Measurements from ENCODE around the gene YIF1B.

YIF1B gene

GRCh38 chr19:38284422-38284821 is 31.3 kb downstream of the YIF1B start:
- Histone ChIP-seq H3K4me2 (ENCODE audit: insufficient read depth, low read length, poor library complexity, severe bottlenecking) (no peak overlapping the region), H4K8ac (ENCODE audit: low read depth, low read length) (no peak overlapping the region), H3K79me1 (ENCODE audit: low read depth, low read length) (no peaks in the 10 kb centered on the region), H2BK12ac (ENCODE audit: low read length) (no peak overlapping the region), H4K91ac (ENCODE audit: low read depth, low read length, poor library complexity) (no peak overlapping the region), H3K4me3 (ENCODE audit: low read length in 2 of 2) (no peak overlapping the region), H3K9ac (ENCODE audit: low read depth, low read length, poor library complexity) (no peak overlapping the region), H3K4ac (ENCODE audit: low read length) (no peak overlapping the region), H2AK5ac (ENCODE audit: low read depth, low read length) (no peak overlapping the region), H3K9me3 (replicated peaks in 1 of 2; ENCODE audit: control insufficient read depth in 2 of 2, insufficient read depth in 1 of 2, low read depth in 1 of 2, low read length in 2 of 2) (no peaks in the 10 kb centered on the region), H3K36me3 (replicated peaks in 1 of 2; ENCODE audit: control insufficient read depth in 2 of 2, insufficient read depth in 2 of 2, low read length in 2 of 2) (no peaks in the 10 kb centered on the region), H2AFZ (ENCODE audit: low read length) (peak overlapping the region; percentile 79), H3K23ac (ENCODE audit: low read depth, low read length, poor library complexity) (no peak overlapping the region), H2BK15ac (ENCODE audit: low read length) (no peak overlapping the region), H3K18ac (ENCODE audit: low read length) (no peak overlapping the region), H3K14ac (ENCODE audit: low read length) (no peak overlapping the region), H2BK120ac (ENCODE audit: low read depth, low read length) (no peak overlapping the region), H3K4me1 (ENCODE audit: control insufficient read depth in 2 of 2, insufficient read depth in 1 of 2, low read depth in 1 of 2, low read length in 2 of 2) (peaks cover 10 to 13% of the 10 kb centered on the region in 2 donors), H2BK5ac (ENCODE audit: low read length) (no peak overlapping the region), H3K27me3 (ENCODE audit: control insufficient read depth in 3 of 3, insufficient read depth in 3 of 3, low read depth in 1 of 3, low read length in 3 of 3) (no peaks in the 10 kb centered on the region), H3K27ac (replicated peaks; ENCODE audit: low read length) (no peak overlapping the region)
- WGBS, 2 donors (ENCODE audit: extremely low coverage in 2 of 2, insufficient read length in 2 of 2, insufficient replicate concordance in 1 of 2): no CpG with 5 or more reads among the region's 7 CpGs
- no peak for DNase-seq (ENCODE audit: low spot score)

- no peak overlapping the region for H3K9ac ChIP-seq (ENCODE audit: low read depth, low read length, poor library complexity)
- H4K91ac ChIP-seq (ENCODE audit: low read depth, low read length, poor library complexity): no peak overlapping the region
- no peak overlapping the region for H3K4me3 ChIP-seq (ENCODE audit: low read length in 2 of 2)
- no peaks in the 10 kb centered on the region for H3K79me1 ChIP-seq (ENCODE audit: low read depth, low read length)
- no CpG with 5 or more reads among the region's 8 CpGs for WGBS, 2 donors (ENCODE audit: extremely low coverage in 2 of 2, insufficient read length in 2 of 2, insufficient replicate concordance in 1 of 2)
- no peak overlapping the region for H4K8ac ChIP-seq (ENCODE audit: low read depth, low read length)
- H2BK15ac ChIP-seq (ENCODE audit: low read length): peak overlapping the region; percentile 60
- DNase-seq (ENCODE audit: low spot score): no peak
- H3K4me2 ChIP-seq (ENCODE audit: insufficient read depth, low read length, poor library complexity, severe bottlenecking): no peak overlapping the region
- no peak overlapping the region for H2BK120ac ChIP-seq (ENCODE audit: low read depth, low read length)
- no peak overlapping the region for H3K18ac ChIP-seq (ENCODE audit: low read length)
- peak overlapping the region; percentile 69 for H2AK5ac ChIP-seq (ENCODE audit: low read depth, low read length)
- peak overlapping the region; percentile 16 for H2BK12ac ChIP-seq (ENCODE audit: low read length)
- H3K9me3 ChIP-seq (replicated peaks in 1 of 2; ENCODE audit: control insufficient read depth in 2 of 2, insufficient read depth in 1 of 2, low read depth in 1 of 2, low read length in 2 of 2): no peaks in the 10 kb centered on the region
- H3K4me1 ChIP-seq (ENCODE audit: control insufficient read depth in 2 of 2, insufficient read depth in 1 of 2, low read depth in 1 of 2, low read length in 2 of 2): peaks cover 9 to 15% of the 10 kb centered on the region in 2 donors
- H3K4ac ChIP-seq (ENCODE audit: low read length): peak overlapping the region; percentile 27
- H3K27ac ChIP-seq (replicated peaks; ENCODE audit: low read length): no peak overlapping the region
- no peak overlapping the region for H2BK5ac ChIP-seq (ENCODE audit: low read length)
- H2AFZ ChIP-seq (ENCODE audit: low read length): no peak overlapping the region
- no peaks in the 10 kb centered on the region for H3K36me3 ChIP-seq (replicated peaks in 1 of 2; ENCODE audit: control insufficient read depth in 2 of 2, insufficient read depth in 2 of 2, low read length in 2 of 2)
- H3K27me3 ChIP-seq (ENCODE audit: control insufficient read depth in 3 of 3, insufficient read depth in 3 of 3, low read depth in 1 of 3, low read length in 3 of 3): no peaks in the 10 kb centered on the region
- H3K14ac ChIP-seq (ENCODE audit: low read length): no peak overlapping the region
- peak overlapping the region; percentile 25 for H3K23ac ChIP-seq (ENCODE audit: low read depth, low read length, poor library complexity)
Observed at GRCh38 chr19:38283271-38283670, 32.5 kb downstream of the YIF1B start.

- Histone ChIP-seq H3K9ac (ENCODE audit: low read depth, low read length, poor library complexity) (peak overlapping the region; percentile 33), H3K4me2 (ENCODE audit: insufficient read depth, low read length, poor library complexity, severe bottlenecking) (no peak overlapping the region), H3K23ac (ENCODE audit: low read depth, low read length, poor library complexity) (peak overlapping the region; percentile 39), H4K91ac (ENCODE audit: low read depth, low read length, poor library complexity) (no peak overlapping the region), H3K18ac (ENCODE audit: low read length) (no peak overlapping the region), H2BK120ac (ENCODE audit: low read depth, low read length) (no peak overlapping the region), H2AFZ (ENCODE audit: low read length) (no peak overlapping the region), H3K79me1 (ENCODE audit: low read depth, low read length) (no peaks in the 10 kb centered on the region), H2AK5ac (ENCODE audit: low read depth, low read length) (no peak overlapping the region), H3K36me3 (replicated peaks in 1 of 2; ENCODE audit: control insufficient read depth in 2 of 2, insufficient read depth in 2 of 2, low read length in 2 of 2) (no peaks in the 10 kb centered on the region), H3K14ac (ENCODE audit: low read length) (no peak overlapping the region), H2BK12ac (ENCODE audit: low read length) (no peak overlapping the region), H2BK15ac (ENCODE audit: low read length) (no peak overlapping the region), H3K9me3 (replicated peaks in 1 of 2; ENCODE audit: control insufficient read depth in 2 of 2, insufficient read depth in 1 of 2, low read depth in 1 of 2, low read length in 2 of 2) (no peaks in the 10 kb centered on the region), H3K4ac (ENCODE audit: low read length) (no peak overlapping the region), H4K8ac (ENCODE audit: low read depth, low read length) (no peak overlapping the region), H3K4me3 (ENCODE audit: low read length in 2 of 2) (no peak overlapping the region), H3K27ac (replicated peaks; ENCODE audit: low read length) (no peak overlapping the region), H3K27me3 (ENCODE audit: control insufficient read depth in 3 of 3, insufficient read depth in 3 of 3, low read depth in 1 of 3, low read length in 3 of 3) (no peaks in the 10 kb centered on the region), H2BK5ac (ENCODE audit: low read length) (no peak overlapping the region), H3K4me1 (ENCODE audit: control insufficient read depth in 2 of 2, insufficient read depth in 1 of 2, low read depth in 1 of 2, low read length in 2 of 2) (peaks cover 3 to 16% of the 10 kb centered on the region in 2 donors)
- no peak for DNase-seq (ENCODE audit: low spot score)
- WGBS, 2 donors (ENCODE audit: extremely low coverage in 2 of 2, insufficient read length in 2 of 2, insufficient replicate concordance in 1 of 2): no CpG with 5 or more reads among the region's 7 CpGs
Observed at GRCh38 chr19:38281811-38282566, 33.8 kb downstream of the YIF1B start.

GRCh38 chr19:38280030-38280921 is 35.5 kb downstream of the YIF1B start:
- Histone ChIP-seq H2BK15ac (ENCODE audit: low read length) (no peak overlapping the region), H3K4me2 (ENCODE audit: insufficient read depth, low read length, poor library complexity, severe bottlenecking) (no peak overlapping the region), H4K91ac (ENCODE audit: low read depth, low read length, poor library complexity) (no peak overlapping the region), H3K9me3 (replicated peaks in 1 of 2; ENCODE audit: control insufficient read depth in 2 of 2, insufficient read depth in 1 of 2, low read depth in 1 of 2, low read length in 2 of 2) (no peaks in the 10 kb centered on the region), H3K4me3 (ENCODE audit: low read length in 2 of 2) (no peak overlapping the region), H3K23ac (ENCODE audit: low read depth, low read length, poor library complexity) (no peak overlapping the region), H4K8ac (ENCODE audit: low read depth, low read length) (no peak overlapping the region), H3K27me3 (ENCODE audit: control insufficient read depth in 3 of 3, insufficient read depth in 3 of 3, low read depth in 1 of 3, low read length in 3 of 3) (no peaks in the 10 kb centered on the region), H2BK12ac (ENCODE audit: low read length) (no peak overlapping the region), H3K27ac (replicated peaks; ENCODE audit: low read length) (no peak overlapping the region), H3K18ac (ENCODE audit: low read length) (no peak overlapping the region), H2AK5ac (ENCODE audit: low read depth, low read length) (no peak overlapping the region), H3K36me3 (replicated peaks in 1 of 2; ENCODE audit: control insufficient read depth in 2 of 2, insufficient read depth in 2 of 2, low read length in 2 of 2) (no peaks in the 10 kb centered on the region), H3K4ac (ENCODE audit: low read length) (no peak overlapping the region), H2BK120ac (ENCODE audit: low read depth, low read length) (no peak overlapping the region), H3K9ac (ENCODE audit: low read depth, low read length, poor library complexity) (no peak overlapping the region), H3K14ac (ENCODE audit: low read length) (no peak overlapping the region), H2AFZ (ENCODE audit: low read length) (no peak overlapping the region), H2BK5ac (ENCODE audit: low read length) (no peak overlapping the region), H3K79me1 (ENCODE audit: low read depth, low read length) (no peaks in the 10 kb centered on the region), H3K4me1 (ENCODE audit: control insufficient read depth in 2 of 2, insufficient read depth in 1 of 2, low read depth in 1 of 2, low read length in 2 of 2) (peaks cover 3 to 16% of the 10 kb centered on the region in 2 donors)
- no CpG with 5 or more reads among the region's 17 CpGs for WGBS, 2 donors (ENCODE audit: extremely low coverage in 2 of 2, insufficient read length in 2 of 2, insufficient replicate concordance in 1 of 2)
- no peak for DNase-seq (ENCODE audit: low spot score)
